ENCODE data around the gene PRR13. TPM values are rescaled to one million over a fixed set of nuclear protein-coding genes. Genes with fewer than 3 reads are reported as not detected.

PRR13 gene
- total and polyA plus RNA-seq, 2 of the 8 experiments (the other 6 are each of a cell fraction or from before 2014, with no cell fraction given), result 82.9 to 185 TPM

- TF ChIP-seq CHD7 (IDR thresholded peaks at IDR 0.05; ENCODE audit: insufficient replicate concordance, low read length) (no peak), YY1 (IDR thresholded peaks at IDR 0.05; ENCODE audit: low read depth, low read length) (no peak), NRF1 (IDR thresholded peaks at IDR 0.05; ENCODE audit: low read depth, low read length) (no peak), SUZ12 (IDR thresholded peaks at IDR 0.05; ENCODE audit: low read length) (no peak), TAF7 (optimal IDR thresholded peaks at IDR 0.05; ENCODE audit: borderline replicate concordance, low read depth, low read length) (no peak)
Measured at GRCh38 chr12:53483225-53483978, 41.9 kb downstream of the PRR13 start (continued).
